HCT116 (cell line): ENCODE measurements around the gene USP8. TPM values are rescaled to one million over a fixed set of nuclear protein-coding genes. Genes with fewer than 3 reads are reported as not detected.

ENCODE experiments used
- ATAC-seq: fragments of 200-7000 bp; cut with Tn5 transposase; 2 replicates; pipeline ENCODE4 v1.9.1; 2020; ENCODE audit warnings: mild to moderate bottlenecking, moderate library complexity
- BruUV-seq: library from RNA; stranded (reverse); fragments of 400-500 nt; replicated peaks from 2 replicates; lab custom pipeline; 2021; lab: Mats Ljungman, UMichigan
- CTCF ChIA-PET: fragments of 300-600 bp; sonication (Branson Sonifier 250); formaldehyde crosslinking; loops from one replicate; lab custom pipeline; 2021; ENCODE audit warnings: antibody characterized with exemption; lab: Charles Lee
- POLR2A ChIA-PET: fragments of 300-600, 350-600 bp; sonication (Branson Sonifier 250); formaldehyde crosslinking; loops from one replicate; lab custom pipeline; 2021; ENCODE audit warnings: antibody characterized with exemption; lab: Charles Lee
- RAD21 ChIA-PET, 2 experiments: fragments of 300-600 bp; sonication (Branson Sonifier 250); formaldehyde crosslinking; loops; one replicate each; lab custom pipeline; 2023; ENCODE audit warnings: low total read pairs in 2 of 2; ENCODE audit not compliant: uncharacterized antibody in 2 of 2, unreplicated experiment in 2 of 2, low non-redundant PET in 1 of 2; lab: Charles Lee
- DNase-seq: peaks from one replicate; pipeline ENCODE4 v3.0.0-alpha.2; 2010; ENCODE audit warnings: low read depth, low spot score
- H2AFZ ChIP-seq: fragments of 200-600 bp; shearing (Covaris generic), sonication (generic); 2 replicates; pipeline ENCODE4 v1.6.1; 2017; ENCODE audit warnings: low read depth, mixed run types, mixed read lengths, antibody characterized with exemption, low read length; ENCODE audit not compliant: poor library complexity, severe bottlenecking
- H3K27ac ChIP-seq: 2 replicates; pipeline ENCODE4 v1.5.1; 2012; ENCODE audit warnings: low read depth, low read length
- H3K27me3 ChIP-seq: fragments of 200-600 bp; sonication (generic); 2 replicates; pipeline ENCODE4 v1.6.1; 2016; ENCODE audit warnings: mixed run types, low read length, mixed read lengths; ENCODE audit not compliant: insufficient read depth
- H3K36me3 ChIP-seq, 2 experiments: fragments of 200-500 bp in 1 of 2; fragments of 200-600 bp in 1 of 2; sonication (Bioruptor generic) in 1 of 2; sonication (generic) in 1 of 2; 2 replicates each; pipeline versions ENCODE4 v1.5.1 to v1.6.1; 2014 to 2016; ENCODE audit warnings: low read length in 2 of 2, inconsistent platforms in 1 of 2, mixed read lengths in 1 of 2, mixed run types in 1 of 2; ENCODE audit not compliant: insufficient read depth in 2 of 2, control insufficient read depth in 1 of 2
- H3K4me1 ChIP-seq, 2 experiments: fragments of 200-600 bp in 1 of 2; sonication (generic) in 1 of 2; 2 replicates each; pipeline versions ENCODE4 v1.5.1 to v1.6.1; 2012 to 2017; ENCODE audit warnings: low read length in 2 of 2, inconsistent platforms in 1 of 2, mild to moderate bottlenecking in 1 of 2, mixed read lengths in 1 of 2, mixed run types in 1 of 2, moderate library complexity in 1 of 2; ENCODE audit not compliant: insufficient read depth in 2 of 2, control insufficient read depth in 1 of 2
- H3K4me2 ChIP-seq: fragments of 200-600 bp; sonication (generic); 2 replicates; pipeline ENCODE4 v1.6.1; 2017; ENCODE audit warnings: mixed run types, low read length, mixed read lengths
- H3K4me3 ChIP-seq, 2 experiments: fragments of 200-600 bp in 1 of 2; sonication (generic) in 1 of 2; replicated peaks in 1 of 2; 2 replicates each; pipeline ENCODE4 v1.5.1; 2011 to 2016; ENCODE audit warnings: low read length in 2 of 2, control low read depth in 1 of 2, low read depth in 1 of 2, mild to moderate bottlenecking in 1 of 2, mixed read lengths in 1 of 2, mixed run types in 1 of 2
- H3K79me2 ChIP-seq: fragments of 200-600 bp; sonication (generic); 2 replicates; pipeline ENCODE4 v1.6.1; 2017; ENCODE audit warnings: mild to moderate bottlenecking, mixed run types, low read length, moderate library complexity, mixed read lengths; ENCODE audit not compliant: insufficient read depth
- H3K9ac ChIP-seq: fragments of 200-600 bp; sonication (generic); 2 replicates; pipeline ENCODE4 v1.6.1; 2016; ENCODE audit warnings: low read length, mixed read lengths
- H3K9me2 ChIP-seq: fragments of 200-600 bp; sonication (generic), shearing (Covaris generic); 2 replicates; pipeline ENCODE4 v1.6.1; 2017; ENCODE audit warnings: mixed run types, mild to moderate bottlenecking, moderate library complexity; ENCODE audit not compliant: insufficient read depth
- H3K9me3 ChIP-seq, 2 experiments: fragments of 200-500 bp in 1 of 2; fragments of 200-600 bp in 1 of 2; sonication (Bioruptor generic) in 1 of 2; sonication (generic) in 1 of 2; 2 replicates each; pipeline ENCODE4 v1.6.1; 2014 to 2017; ENCODE audit warnings: low read length in 2 of 2, mixed read lengths in 2 of 2, inconsistent platforms in 1 of 2, low read depth in 1 of 2, mild to moderate bottlenecking in 1 of 2, mixed run types in 1 of 2, moderate library complexity in 1 of 2; ENCODE audit not compliant: control insufficient read depth in 1 of 2, insufficient read depth in 1 of 2
- H4K20me1 ChIP-seq: fragments of 200-600 bp; sonication (generic), shearing (Covaris generic); 2 replicates; pipeline ENCODE4 v1.6.1; 2017; ENCODE audit warnings: mixed run types, mild to moderate bottlenecking, moderate library complexity; ENCODE audit not compliant: insufficient read depth
- CBX3 ChIP-seq: IDR thresholded peaks from 2 replicates; pipeline ENCODE4 v1.6.1; 2012; ENCODE audit warnings: low read depth
- CEBPB ChIP-seq: IDR thresholded peaks from 2 replicates; pipeline ENCODE4 v1.6.1; 2012; ENCODE audit warnings: low read depth
- CTCF ChIP-seq, 3 experiments: fragments of 200-600 bp in 1 of 3; sonication (generic) in 1 of 3; IDR thresholded peaks in 2 of 3; conservative IDR thresholded peaks in 1 of 3; 2 replicates each; pipeline ENCODE4 v1.5.1; 2012 to 2017; ENCODE audit warnings: low read depth in 2 of 3, low read length in 2 of 3, antibody characterized with exemption in 1 of 3, borderline replicate concordance in 1 of 3, control low read depth in 1 of 3, mild to moderate bottlenecking in 1 of 3, mixed read lengths in 1 of 3, mixed run types in 1 of 3, moderate library complexity in 1 of 3; ENCODE audit not compliant: insufficient read depth in 1 of 3
- ELF1 ChIP-seq: IDR thresholded peaks from 2 replicates; pipeline ENCODE4 v1.6.1; 2012; ENCODE audit warnings: low read depth, borderline replicate concordance
- FOSL1 ChIP-seq: IDR thresholded peaks from 2 replicates; pipeline ENCODE4 v1.6.1; 2012; ENCODE audit warnings: low read depth
- JUND ChIP-seq: IDR thresholded peaks from 2 replicates; pipeline ENCODE4 v1.6.1; 2012
- MAX ChIP-seq: IDR thresholded peaks from 2 replicates; pipeline ENCODE4 v1.6.1; 2012
- RAD21 ChIP-seq: IDR thresholded peaks from 2 replicates; pipeline ENCODE4 v1.6.1; 2012; ENCODE audit warnings: low read depth, mild to moderate bottlenecking
- REST ChIP-seq: IDR thresholded peaks from 2 replicates; pipeline ENCODE4 v1.6.1; 2012; ENCODE audit warnings: low read depth
- SP1 ChIP-seq: IDR thresholded peaks from 2 replicates; pipeline ENCODE4 v1.6.1; 2012; ENCODE audit warnings: low read depth
- SRF ChIP-seq: IDR thresholded peaks from 2 replicates; pipeline ENCODE4 v1.6.1; 2012; ENCODE audit warnings: low read depth
- YY1 ChIP-seq: IDR thresholded peaks from 2 replicates; pipeline ENCODE4 v1.6.1; 2011; ENCODE audit warnings: low read length, low read depth, moderate library complexity, mild to moderate bottlenecking; ENCODE audit not compliant: insufficient replicate concordance; ENCODE audit errors: extremely low read depth
- ZFX ChIP-seq: fragments of 450-650 bp; IDR thresholded peaks from 2 replicates; pipeline ENCODE4 v1.6.1; 2017
- intact Hi-C: fragments of 100-400 bp; cut with micrococcal nuclease; formaldehyde crosslinking; loops from 2 replicates; pipeline ENCODE4 v1.10.0; 2022
- total RNA-seq: library from RNA; stranded (reverse); gene quantifications from one replicate; pipeline ENCODE4 v1.2.1, GENCODE V29; 2021; ENCODE audit not compliant: unreplicated experiment
- TF ChIP-seq, protein P1 (sequence below): IDR thresholded peaks from 2 replicates; pipeline ENCODE4 v1.6.1; 2012
- TF ChIP-seq, protein P2 (sequence below): IDR thresholded peaks from 2 replicates; pipeline ENCODE4 v1.6.1; 2011; ENCODE audit warnings: mild to moderate bottlenecking, low read length, moderate library complexity; ENCODE audit not compliant: insufficient replicate concordance; ENCODE audit errors: extremely low read depth

The USP8 gene
- total RNA-seq, 1 experiment from 2014 or later: 67.9 TPM

DNA sequence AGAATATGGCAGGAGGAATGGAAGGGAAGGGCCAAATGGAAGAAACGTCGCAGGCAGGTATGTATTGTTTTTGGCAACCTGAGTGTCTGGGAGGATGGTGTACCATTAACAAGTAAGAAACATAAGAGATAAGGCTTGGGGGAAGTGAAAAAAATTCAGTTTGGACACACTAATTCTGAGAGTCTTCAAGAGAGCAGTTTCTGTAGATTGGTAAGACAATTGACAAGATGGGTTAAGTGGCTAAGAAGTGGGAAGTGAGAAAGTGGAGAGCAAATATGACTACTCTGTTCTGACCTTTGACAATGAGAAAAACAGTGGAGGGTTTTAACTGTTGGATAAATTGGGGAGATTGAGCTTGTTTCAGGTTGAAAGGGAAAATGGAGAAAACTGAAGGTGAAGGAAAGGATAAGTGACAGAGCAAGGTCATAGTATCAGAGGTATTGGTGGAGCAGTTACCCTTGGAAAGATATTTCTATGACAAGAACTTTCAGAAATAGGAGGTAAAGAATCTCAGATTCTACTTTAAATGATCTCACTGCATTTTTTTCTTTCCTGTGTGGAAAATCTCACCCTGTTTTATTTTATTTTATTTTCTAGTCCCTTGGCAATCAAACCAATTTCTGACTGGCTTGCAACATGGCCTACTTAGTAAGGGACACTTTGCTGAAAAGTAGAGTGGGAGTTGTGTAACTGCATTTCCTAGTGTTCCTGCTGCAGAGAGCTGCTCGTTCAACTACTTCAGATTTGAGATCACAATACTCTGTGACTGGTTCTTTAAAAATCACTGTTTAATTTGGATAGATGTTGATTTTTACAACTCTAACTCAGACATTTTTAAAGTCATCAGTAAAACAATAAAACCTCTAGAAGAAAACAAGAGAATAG lies 46.1 kb upstream of the USP8 start (continued):
- TF ChIP-seq REST (no peak), CEBPB (no peak), ZFX (no peak), RAD21 (no peak)

DNA sequence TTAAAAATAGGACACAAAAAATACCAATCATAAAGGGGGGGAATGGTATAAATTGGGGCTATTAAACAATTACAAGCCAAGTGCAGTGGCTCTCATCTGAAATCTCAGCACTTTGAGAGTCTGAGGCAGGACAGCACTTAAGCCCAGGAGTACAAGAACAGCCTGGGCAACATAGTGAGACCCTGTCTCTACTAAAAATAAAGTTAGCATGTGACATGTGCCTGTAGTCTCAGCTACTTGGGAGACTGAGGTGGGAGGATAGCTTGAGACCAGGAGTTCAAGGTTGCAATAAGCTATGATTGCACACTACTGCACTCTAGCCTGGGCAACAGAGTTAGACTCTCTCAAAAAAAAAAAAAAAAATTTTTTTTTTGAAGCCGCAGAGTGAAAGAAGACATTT lies 45.4 kb upstream of the USP8 start:
- H4K20me1 ChIP-seq: no peaks in the 10 kb centered on the region
- POLR2A ChIA-PET: no interaction called here
- H3K4me1 ChIP-seq: peaks cover 0 to 4% of the 10 kb centered on the region in 2 experiments; a peak in 1 of 4 replicates
- H3K9ac ChIP-seq: no peak overlapping the region
- ATAC-seq (no peak), DNase-seq (no peak)
- no peak overlapping the region for H3K4me2 ChIP-seq
- no peaks in the 10 kb centered on the region for H3K36me3 ChIP-seq
- H2AFZ ChIP-seq: no peak overlapping the region
- no peaks in the 10 kb centered on the region for H3K9me3 ChIP-seq
- H3K4me3 ChIP-seq: no peak overlapping the region
- no TSS peak for BruUV-seq
- H3K9me2 ChIP-seq: peaks cover 6% of the 10 kb centered on the region; the same call in 1 of the 2 replicates
- CTCF ChIA-PET: no interaction called here
- TF ChIP-seq JUND (no peak), ZFX (no peak), CEBPB (no peak), ELF1 (no peak), SRF (no peak), CBX3 (no peak), YY1 (no peak), MAX (no peak), SP1 (no peak), CTCF (IDR thresholded peaks at IDR 0.05 in 2 of 3, conservative IDR thresholded peaks at IDR 0.05 in 1 of 3; ENCODE audit: borderline replicate concordance in 1 of 3, insufficient read depth in 1 of 3, low read depth in 2 of 3, low read length in 2 of 3) (no peak), FOSL1 (no peak)
- TF ChIP-seq, protein P1, sequence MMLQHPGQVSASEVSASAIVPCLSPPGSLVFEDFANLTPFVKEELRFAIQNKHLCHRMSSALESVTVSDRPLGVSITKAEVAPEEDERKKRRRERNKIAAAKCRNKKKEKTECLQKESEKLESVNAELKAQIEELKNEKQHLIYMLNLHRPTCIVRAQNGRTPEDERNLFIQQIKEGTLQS: no peak
- TF ChIP-seq, protein P2, sequence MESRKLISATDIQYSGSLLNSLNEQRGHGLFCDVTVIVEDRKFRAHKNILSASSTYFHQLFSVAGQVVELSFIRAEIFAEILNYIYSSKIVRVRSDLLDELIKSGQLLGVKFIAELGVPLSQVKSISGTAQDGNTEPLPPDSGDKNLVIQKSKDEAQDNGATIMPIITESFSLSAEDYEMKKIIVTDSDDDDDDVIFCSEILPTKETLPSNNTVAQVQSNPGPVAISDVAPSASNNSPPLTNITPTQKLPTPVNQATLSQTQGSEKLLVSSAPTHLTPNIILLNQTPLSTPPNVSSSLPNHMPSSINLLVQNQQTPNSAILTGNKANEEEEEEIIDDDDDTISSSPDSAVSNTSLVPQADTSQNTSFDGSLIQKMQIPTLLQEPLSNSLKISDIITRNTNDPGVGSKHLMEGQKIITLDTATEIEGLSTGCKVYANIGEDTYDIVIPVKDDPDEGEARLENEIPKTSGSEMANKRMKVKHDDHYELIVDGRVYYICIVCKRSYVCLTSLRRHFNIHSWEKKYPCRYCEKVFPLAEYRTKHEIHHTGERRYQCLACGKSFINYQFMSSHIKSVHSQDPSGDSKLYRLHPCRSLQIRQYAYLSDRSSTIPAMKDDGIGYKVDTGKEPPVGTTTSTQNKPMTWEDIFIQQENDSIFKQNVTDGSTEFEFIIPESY: no peak
- RAD21 ChIA-PET: no interaction called here
- intact Hi-C loops: no loop called here
- H3K79me2 ChIP-seq: no peaks in the 10 kb centered on the region
- no peak overlapping the region for H3K27ac ChIP-seq
- no peaks in the 10 kb centered on the region for H3K27me3 ChIP-seq
